WERI-Rb-1 (cell line): ENCODE results near the gene GRIK4.

Experiments used
- DNase-seq: peaks from one replicate; pipeline ENCODE4 v3.0.0-alpha.2; 2020
- H3K27ac ChIP-seq: fragments of 250-450 bp; sonication (Bioruptor Pico); 2 replicates; pipeline ENCODE4 v1.5.1; 2020; ENCODE audit warnings: mild to moderate bottlenecking, moderate library complexity
- H3K27me3 ChIP-seq: fragments of 250-450 bp; sonication (Bioruptor Pico); 2 replicates; pipeline ENCODE4 v1.5.1; 2021; ENCODE audit warnings: mild to moderate bottlenecking, low read depth, moderate library complexity; ENCODE audit not compliant: insufficient read depth, severe bottlenecking
- H3K36me3 ChIP-seq: fragments of 250-450 bp; sonication (Bioruptor Pico); 2 replicates; pipeline ENCODE4 v1.5.1; 2020; ENCODE audit warnings: mild to moderate bottlenecking, moderate library complexity
- H3K4me3 ChIP-seq: 2 replicates; pipeline ENCODE4 v1.5.1; 2011; ENCODE audit warnings: low read depth, mild to moderate bottlenecking, control low read depth, low read length
- H3K9me3 ChIP-seq: fragments of 250-450 bp; sonication (Bioruptor Pico); 2 replicates; pipeline ENCODE4 v1.5.1; 2021; ENCODE audit warnings: mild to moderate bottlenecking, moderate library complexity; ENCODE audit not compliant: severe bottlenecking
- TF ChIP-seq, protein P1 (sequence below): IDR thresholded peaks from 2 replicates; pipeline ENCODE4 v1.5.1; 2011; ENCODE audit warnings: low read depth, mild to moderate bottlenecking, control low read depth, inconsistent platforms, low read length

GRIK4 gene, protein sequence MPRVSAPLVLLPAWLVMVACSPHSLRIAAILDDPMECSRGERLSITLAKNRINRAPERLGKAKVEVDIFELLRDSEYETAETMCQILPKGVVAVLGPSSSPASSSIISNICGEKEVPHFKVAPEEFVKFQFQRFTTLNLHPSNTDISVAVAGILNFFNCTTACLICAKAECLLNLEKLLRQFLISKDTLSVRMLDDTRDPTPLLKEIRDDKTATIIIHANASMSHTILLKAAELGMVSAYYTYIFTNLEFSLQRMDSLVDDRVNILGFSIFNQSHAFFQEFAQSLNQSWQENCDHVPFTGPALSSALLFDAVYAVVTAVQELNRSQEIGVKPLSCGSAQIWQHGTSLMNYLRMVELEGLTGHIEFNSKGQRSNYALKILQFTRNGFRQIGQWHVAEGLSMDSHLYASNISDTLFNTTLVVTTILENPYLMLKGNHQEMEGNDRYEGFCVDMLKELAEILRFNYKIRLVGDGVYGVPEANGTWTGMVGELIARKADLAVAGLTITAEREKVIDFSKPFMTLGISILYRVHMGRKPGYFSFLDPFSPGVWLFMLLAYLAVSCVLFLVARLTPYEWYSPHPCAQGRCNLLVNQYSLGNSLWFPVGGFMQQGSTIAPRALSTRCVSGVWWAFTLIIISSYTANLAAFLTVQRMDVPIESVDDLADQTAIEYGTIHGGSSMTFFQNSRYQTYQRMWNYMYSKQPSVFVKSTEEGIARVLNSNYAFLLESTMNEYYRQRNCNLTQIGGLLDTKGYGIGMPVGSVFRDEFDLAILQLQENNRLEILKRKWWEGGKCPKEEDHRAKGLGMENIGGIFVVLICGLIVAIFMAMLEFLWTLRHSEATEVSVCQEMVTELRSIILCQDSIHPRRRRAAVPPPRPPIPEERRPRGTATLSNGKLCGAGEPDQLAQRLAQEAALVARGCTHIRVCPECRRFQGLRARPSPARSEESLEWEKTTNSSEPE

DNA sequence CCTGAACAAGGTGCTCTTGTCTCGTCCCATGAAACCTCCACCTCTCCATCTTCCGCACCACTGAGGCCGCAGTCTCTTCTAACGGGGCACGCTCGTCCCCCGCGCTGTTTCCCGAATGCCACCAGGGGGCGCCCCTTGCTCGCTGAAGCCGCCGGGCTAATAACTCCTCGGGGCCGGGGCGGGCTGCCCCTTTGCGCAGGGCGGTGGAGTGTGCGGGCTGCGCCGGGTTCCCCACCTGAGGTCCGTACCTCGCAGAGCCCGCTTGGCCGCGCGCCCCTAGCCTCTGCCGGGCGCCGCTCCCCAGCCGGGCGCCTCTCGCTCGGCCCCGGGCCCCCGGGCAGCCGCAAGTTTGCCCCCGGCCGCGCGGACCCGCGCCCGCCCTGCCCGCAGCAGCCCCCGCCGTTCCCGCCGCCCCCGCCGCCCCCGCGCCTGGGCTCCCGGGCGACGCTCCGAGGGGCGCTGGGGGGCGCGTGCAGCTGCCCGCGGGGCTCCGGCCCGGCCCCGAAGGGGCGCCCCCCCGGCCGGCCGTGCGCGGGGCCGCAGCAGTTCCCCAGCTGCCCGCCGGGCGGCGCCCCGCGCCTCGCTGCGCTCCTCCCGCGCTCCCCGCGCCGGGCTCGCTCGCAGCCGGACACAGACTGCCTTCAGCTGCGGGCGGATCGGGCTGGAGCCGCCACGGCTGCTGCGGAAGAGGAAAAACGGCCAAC is at the start of gene GRIK4:
GRIK4 (plus strand) TSS at position 633 of the 704 bp plus-strand sequence. CDS start 148,571 bp downstream, outside the sequence.
- H3K36me3 ChIP-seq, result no peaks in the 10 kb centered on the region
- peak within 1 kb of the TSS; percentile 59 for H3K4me3 ChIP-seq
- peak within 1 kb of the TSS; percentile 77 for H3K27ac ChIP-seq
- H3K9me3 ChIP-seq, result no peaks in the 10 kb centered on the region
- TF ChIP-seq, protein P1, sequence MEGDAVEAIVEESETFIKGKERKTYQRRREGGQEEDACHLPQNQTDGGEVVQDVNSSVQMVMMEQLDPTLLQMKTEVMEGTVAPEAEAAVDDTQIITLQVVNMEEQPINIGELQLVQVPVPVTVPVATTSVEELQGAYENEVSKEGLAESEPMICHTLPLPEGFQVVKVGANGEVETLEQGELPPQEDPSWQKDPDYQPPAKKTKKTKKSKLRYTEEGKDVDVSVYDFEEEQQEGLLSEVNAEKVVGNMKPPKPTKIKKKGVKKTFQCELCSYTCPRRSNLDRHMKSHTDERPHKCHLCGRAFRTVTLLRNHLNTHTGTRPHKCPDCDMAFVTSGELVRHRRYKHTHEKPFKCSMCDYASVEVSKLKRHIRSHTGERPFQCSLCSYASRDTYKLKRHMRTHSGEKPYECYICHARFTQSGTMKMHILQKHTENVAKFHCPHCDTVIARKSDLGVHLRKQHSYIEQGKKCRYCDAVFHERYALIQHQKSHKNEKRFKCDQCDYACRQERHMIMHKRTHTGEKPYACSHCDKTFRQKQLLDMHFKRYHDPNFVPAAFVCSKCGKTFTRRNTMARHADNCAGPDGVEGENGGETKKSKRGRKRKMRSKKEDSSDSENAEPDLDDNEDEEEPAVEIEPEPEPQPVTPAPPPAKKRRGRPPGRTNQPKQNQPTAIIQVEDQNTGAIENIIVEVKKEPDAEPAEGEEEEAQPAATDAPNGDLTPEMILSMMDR, result peak; percentile 84
- H3K27me3 ChIP-seq, result no peaks in the 10 kb centered on the region
- peak; percentile 89 for DNase-seq

DNA sequence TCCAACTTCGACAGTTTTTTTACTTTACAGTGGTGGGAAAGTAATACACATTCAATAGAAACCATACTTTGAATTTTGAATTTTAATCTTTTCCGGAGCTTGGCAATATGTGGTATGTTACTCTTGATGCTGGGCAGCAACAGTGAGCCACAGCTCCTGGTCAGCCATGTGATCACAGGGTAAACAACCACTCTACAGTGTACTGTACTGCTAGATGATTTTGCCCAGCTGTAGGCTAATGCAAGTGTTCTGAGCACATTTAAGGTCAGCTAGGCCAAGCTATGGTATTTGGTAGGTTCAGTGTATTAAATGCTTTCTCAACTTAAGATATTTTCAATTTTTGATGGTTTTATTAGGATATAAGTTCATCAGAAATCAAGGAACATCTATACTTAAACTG is 48.7 kb upstream of the GRIK4 start:
- Histone ChIP-seq H3K27me3 (no peaks in the 10 kb centered on the region), H3K4me3 (no peak overlapping the region), H3K27ac (no peak overlapping the region), H3K36me3 (peaks cover 81% of the 10 kb centered on the region), H3K9me3 (no peaks in the 10 kb centered on the region)
- TF ChIP-seq, protein P1, result no peak
- DNase-seq, result no peak

DNA sequence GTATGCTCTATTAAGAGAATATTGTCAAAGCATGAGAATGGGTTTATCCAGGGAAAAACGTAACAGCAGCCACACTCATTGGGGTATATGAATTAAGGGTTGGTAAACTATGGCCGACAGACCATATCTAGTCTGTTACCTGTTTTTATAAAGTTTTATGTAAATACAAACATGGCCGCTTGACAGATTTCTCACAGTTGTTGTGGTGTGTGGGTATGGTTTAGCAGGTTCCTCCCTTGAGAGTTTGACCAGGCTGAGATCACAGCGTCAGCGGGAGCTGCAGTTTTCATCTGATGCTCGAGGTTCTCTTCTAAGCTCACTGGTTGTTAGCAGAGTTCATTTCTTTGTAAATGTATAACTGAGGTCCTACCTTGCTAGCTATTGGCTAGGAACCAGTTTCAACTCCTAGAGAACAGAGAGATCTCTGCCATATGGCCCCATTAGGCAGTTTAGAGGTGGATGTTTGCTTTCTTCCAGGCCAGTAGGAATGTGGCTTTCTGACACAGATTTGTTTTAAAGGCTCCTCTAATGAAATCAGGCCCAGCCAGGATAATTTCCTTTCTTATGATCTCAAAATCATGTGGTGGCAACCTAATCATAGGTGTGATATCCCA is 45.5 kb upstream of the GRIK4 start:
- TF ChIP-seq, protein P1, result no peak
- no peaks in the 10 kb centered on the region for H3K9me3 ChIP-seq
- H3K27me3 ChIP-seq, result no peaks in the 10 kb centered on the region
- H3K27ac ChIP-seq, result no peak overlapping the region
- H3K36me3 ChIP-seq, result peaks cover 78% of the 10 kb centered on the region
- no peak overlapping the region for H3K4me3 ChIP-seq
- no peak for DNase-seq

DNA sequence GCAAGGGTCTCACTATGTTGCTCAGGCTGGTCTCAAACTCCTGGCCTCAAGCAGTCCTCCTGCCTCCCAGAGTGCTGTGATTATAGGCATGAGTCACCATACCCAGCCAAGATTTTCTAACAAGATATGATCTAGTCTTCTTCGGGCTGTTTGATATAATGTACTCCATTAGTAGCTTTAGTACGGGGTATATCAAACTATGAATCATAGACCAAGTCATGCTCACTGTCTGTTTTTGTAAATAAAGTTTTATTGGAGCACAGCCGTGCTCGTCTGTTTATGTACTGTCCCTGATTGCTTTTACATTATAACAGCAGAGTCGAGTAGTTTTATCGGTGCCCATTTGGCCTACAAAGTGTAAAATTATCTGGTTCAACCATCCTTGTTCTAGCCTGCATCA is 43.9 kb upstream of the GRIK4 start:
- peaks cover 70% of the 10 kb centered on the region for H3K36me3 ChIP-seq
- H3K27ac ChIP-seq, result no peak overlapping the region
- no peak for DNase-seq
- H3K4me3 ChIP-seq, result no peak overlapping the region
- no peaks in the 10 kb centered on the region for H3K9me3 ChIP-seq
- no peaks in the 10 kb centered on the region for H3K27me3 ChIP-seq
- TF ChIP-seq, protein P1, result no peak

DNA sequence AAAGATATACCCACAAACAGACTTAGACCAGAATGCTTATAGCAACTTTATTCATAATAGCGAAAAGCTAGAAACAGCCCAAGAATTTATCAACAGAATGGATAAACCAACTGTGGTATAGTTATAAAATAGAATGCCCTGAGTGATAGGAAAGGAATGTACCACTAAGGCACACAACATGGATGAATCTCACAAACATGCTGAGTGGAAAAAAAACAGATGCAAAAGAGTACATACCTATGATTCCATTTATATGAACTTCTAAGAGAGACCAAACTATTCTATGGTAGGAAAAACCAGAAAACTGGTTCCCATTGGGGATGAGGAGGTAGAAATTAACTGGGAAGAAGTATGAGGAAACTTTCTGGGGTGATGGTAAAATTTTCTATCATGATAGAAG is 40.4 kb upstream of the GRIK4 start:
- no peak for DNase-seq
- no peak overlapping the region for H3K27ac ChIP-seq

More for the DNA sequence above, 40.4 kb upstream of the GRIK4 start:
- Histone ChIP-seq H3K36me3 (peaks cover 58% of the 10 kb centered on the region), H3K27me3 (no peaks in the 10 kb centered on the region), H3K4me3 (no peak overlapping the region), H3K9me3 (no peaks in the 10 kb centered on the region)
- TF ChIP-seq, protein P1, result no peak
